Kidney (tissue), 14 donors: ENCODE measurements around the gene CRIP3. TPM values are rescaled to one million over a fixed set of nuclear protein-coding genes. Genes with fewer than 3 reads are reported as not detected.

Source experiments
- DNase-seq, 5 donors: peaks; one replicate each; pipeline ENCODE4 v3.0.0-alpha.2; 2013 to 2020
- FAIRE-seq: peaks from 2 replicates; lab custom pipeline; 2012; peaks lifted over from hg19 to GRCh38; lab: Jason Lieb, UNC
- H3K27ac ChIP-seq, 2 donors: one replicate each; pipeline ENCODE4 v1.7.0; 2013; ENCODE audit warnings: low read depth in 2 of 2, low read length in 2 of 2, inconsistent platforms in 1 of 2
- H3K27me3 ChIP-seq: one replicate; pipeline ENCODE4 v1.7.1; 2013; ENCODE audit warnings: low read length, inconsistent platforms; ENCODE audit not compliant: control insufficient read depth, insufficient read depth
- H3K36me3 ChIP-seq, 3 donors: one replicate each; pipeline versions ENCODE4 v1.7.0 to v1.7.1; 2013; ENCODE audit warnings: low read length in 3 of 3, control low read depth in 1 of 3, inconsistent platforms in 1 of 3; ENCODE audit not compliant: insufficient read depth in 3 of 3, control insufficient read depth in 2 of 3
- H3K4me1 ChIP-seq, 3 donors: one replicate each; pipeline versions ENCODE4 v1.7.0 to v1.7.1; 2013; ENCODE audit warnings: low read length in 3 of 3, inconsistent platforms in 1 of 3, low read depth in 1 of 3; ENCODE audit not compliant: control insufficient read depth in 2 of 3, insufficient read depth in 2 of 3
- H3K4me3 ChIP-seq, 3 donors: one replicate each; pipeline versions ENCODE4 v1.7.0 to v1.8.1; 2013; ENCODE audit warnings: low read length in 3 of 3, control low read depth in 1 of 3, inconsistent platforms in 1 of 3
- H3K9ac ChIP-seq, 3 donors: one replicate each; pipeline versions ENCODE4 v1.7.0 to v1.7.1; 2013; ENCODE audit warnings: low read length in 3 of 3, control low read depth in 1 of 3, inconsistent platforms in 1 of 3
- H3K9me3 ChIP-seq, 3 donors: one replicate each; pipeline versions ENCODE4 v1.7.0 to v1.7.1; 2013; ENCODE audit warnings: low read length in 3 of 3, control low read depth in 1 of 3, inconsistent platforms in 1 of 3; ENCODE audit not compliant: control insufficient read depth in 2 of 3, insufficient read depth in 1 of 3
- CTCF ChIP-seq: IDR thresholded peaks from 3 replicates; pipeline ENCODE4 v1.5.1; 2012; ENCODE audit warnings: mild to moderate bottlenecking, moderate library complexity, borderline replicate concordance; ENCODE audit not compliant: insufficient read depth; ENCODE audit errors: extremely low read depth
- intact Hi-C: fragments of 100-400 bp; cut with DNase I; formaldehyde crosslinking; loops from one replicate; pipeline ENCODE4 v1.11.1; 2022
- polyA plus RNA-seq: library from polyadenylated mRNA; stranded (reverse); fragments of 350-450 nt; fragmentation: Illumina TruSeq; extraction: RNeasy Lipid Tissue Mini Kit (QIAGEN cat#74804); gene quantifications from one replicate; pipeline ENCODE4 v1.2.3, GENCODE V29; 2014; ENCODE audit warnings: low read depth, low replicate concordance; ENCODE audit not compliant: insufficient read depth
- total RNA-seq: library from RNA; stranded (reverse); fragmentation: NEBNext Ultra II Directional; extraction: Animal tissue kit (Norgen Biotek cat#: 25700); gene quantifications from one replicate; pipeline ENCODE4 v1.2.1, GENCODE V29; 2021
- donor health status: control.
- donor health status: control.
- donor health status: control.
- donor health status: control.
- donor health status: control.
- donor health status: DM: yes; HTN: yes; CAD: no.
- donor health status: Normal renal cell carcinoma (clear cell type).

The CRIP3 gene
- total and polyA plus RNA-seq, 2 donors from 2014 or later, result 5.6 to 14.3 TPM

- TF ChIP-seq CTCF, result no peak
- FAIRE-seq (no peak), DNase-seq (no peak)
- no peak overlapping the region for H3K9ac ChIP-seq
- no peaks in the 10 kb centered on the region for H3K27me3 ChIP-seq
- no peaks in the 10 kb centered on the region for H3K9me3 ChIP-seq
- intact Hi-C loops, result loop anchor here (10.0 kb wide), 1 partner anchor 72 kb away; no protein-coding TSS in a partner anchor
- peaks cover 0 to 2% (median under 1%) of the 10 kb centered on the region in 3 donors for H3K4me1 ChIP-seq
- no peak overlapping the region for H3K27ac ChIP-seq
- H3K36me3 ChIP-seq, result no peaks in the 10 kb centered on the region
- H3K4me3 ChIP-seq, result no peak overlapping the region
Measured at GRCh38 chr6:43262780-43263313, 45.8 kb downstream of the CRIP3 start.

GRCh38 chr6:43262000-43262779, 46.4 kb downstream of the CRIP3 start:
- DNase-seq (no peak), FAIRE-seq (no peak)
- Histone ChIP-seq H3K27ac (no peak overlapping the region), H3K9ac (no peak overlapping the region), H3K27me3 (no peaks in the 10 kb centered on the region), H3K4me3 (no peak overlapping the region), H3K36me3 (no peaks in the 10 kb centered on the region), H3K9me3 (no peaks in the 10 kb centered on the region), H3K4me1 (no peaks in the 10 kb centered on the region)
- intact Hi-C loops, result loop anchor here (10.0 kb wide), 1 partner anchor 73 kb away; no protein-coding TSS in a partner anchor
- TF ChIP-seq CTCF, result no peak

- H3K9ac ChIP-seq, result no peak overlapping the region
- no peak overlapping the region for H3K27ac ChIP-seq
- no peak overlapping the region for H3K4me3 ChIP-seq
- DNase-seq (peak in 1 of 5 donors; percentile 43), FAIRE-seq (no peak)
- intact Hi-C loops, result loop anchor here (10.0 kb wide), 1 partner anchor 74 kb away; no protein-coding TSS in a partner anchor
- no peaks in the 10 kb centered on the region for H3K27me3 ChIP-seq
- H3K9me3 ChIP-seq, result no peaks in the 10 kb centered on the region
- no peaks in the 10 kb centered on the region for H3K4me1 ChIP-seq
- TF ChIP-seq CTCF, result no peak
- H3K36me3 ChIP-seq, result no peaks in the 10 kb centered on the region
Measured at GRCh38 chr6:43261198-43261597, 47.4 kb downstream of the CRIP3 start.
